Caco-2 (cell line): Measurements from ENCODE around the gene CISD2. TPM values are rescaled to one million over a fixed set of nuclear protein-coding genes. Genes with fewer than 3 reads are reported as not detected.

Experiments used
- BruUV-seq: library from RNA; stranded (reverse); fragments of 400-500 nt; replicated peaks from 2 replicates; lab custom pipeline; 2021; lab: Mats Ljungman, UMichigan
- CTCF ChIA-PET: fragments of 300-600 bp; sonication (Branson Sonifier 250); formaldehyde crosslinking; loops from one replicate; lab custom pipeline; 2022; ENCODE audit warnings: antibody characterized with exemption; lab: Charles Lee
- POLR2A ChIA-PET: fragments of 300-600 bp; sonication (Branson Sonifier 250); formaldehyde crosslinking; loops from one replicate; lab custom pipeline; 2022; ENCODE audit warnings: antibody characterized with exemption; lab: Charles Lee
- DNase-seq, 2 experiments: peaks; one replicate each; pipeline versions ENCODE4 v3.0.0 to v3.0.0-alpha.2; 2020 to 2022
- H3K27me3 ChIP-seq: replicated peaks from 2 replicates; pipeline ENCODE4 v1.6.0; 2011; ENCODE audit warnings: low read length; ENCODE audit not compliant: control insufficient read depth, insufficient read depth
- H3K36me3 ChIP-seq: 2 replicates; pipeline ENCODE4 v1.5.1; 2011; ENCODE audit warnings: low read length; ENCODE audit not compliant: control insufficient read depth, insufficient read depth
- H3K4me1 ChIP-seq: fragments of 250-450 bp; sonication (Bioruptor Pico); 2 replicates; pipeline ENCODE4 v1.5.1; 2020; ENCODE audit warnings: mild to moderate bottlenecking
- H3K4me3 ChIP-seq: 2 replicates; pipeline ENCODE4 v1.5.1; 2011; ENCODE audit warnings: low read depth, mild to moderate bottlenecking, control low read depth, low read length
- H3K9me3 ChIP-seq: fragments of 250-450 bp; sonication (Bioruptor Pico); 2 replicates; pipeline ENCODE4 v1.5.1; 2020; ENCODE audit warnings: mild to moderate bottlenecking, moderate library complexity
- H3K27ac Mint-ChIP-seq: one replicate; pipeline ENCODE4 v1.8.0; 2022; ENCODE audit warnings: mixed read lengths; ENCODE audit not compliant: unreplicated experiment
- H3K27me3 Mint-ChIP-seq: one replicate; pipeline ENCODE4 v1.8.0; 2022; ENCODE audit warnings: mixed read lengths; ENCODE audit not compliant: insufficient read depth, unreplicated experiment
- H3K36me3 Mint-ChIP-seq: one replicate; pipeline ENCODE4 v1.8.0; 2022; ENCODE audit warnings: mild to moderate bottlenecking, mixed read lengths; ENCODE audit not compliant: insufficient read depth, unreplicated experiment
- H3K4me1 Mint-ChIP-seq: one replicate; pipeline ENCODE4 v1.8.0; 2022; ENCODE audit warnings: low read depth, mixed read lengths; ENCODE audit not compliant: unreplicated experiment
- H3K4me3 Mint-ChIP-seq: one replicate; pipeline ENCODE4 v1.8.0; 2022; ENCODE audit warnings: mild to moderate bottlenecking, moderate library complexity, mixed read lengths; ENCODE audit not compliant: unreplicated experiment
- H3K9me3 Mint-ChIP-seq: one replicate; pipeline ENCODE4 v1.8.0; 2022; ENCODE audit warnings: mixed read lengths; ENCODE audit not compliant: unreplicated experiment
- CTCF ChIP-seq, 2 experiments: fragments of 200-600 bp in 1 of 2; IDR thresholded peaks; 1 replicate in 1 of 2; 2 replicates in 1 of 2; pipeline versions ENCODE4 v1.5.1 to v1.8.0; 2011 to 2022; ENCODE audit warnings: antibody characterized with exemption in 1 of 2, control low read depth in 1 of 2, inconsistent platforms in 1 of 2, low read depth in 1 of 2, low read length in 1 of 2, mild to moderate bottlenecking in 1 of 2, moderate library complexity in 1 of 2; ENCODE audit not compliant: insufficient read depth in 1 of 2, severe bottlenecking in 1 of 2, unreplicated experiment in 1 of 2
- intact Hi-C: fragments of 100-400 bp; cut with micrococcal nuclease; formaldehyde crosslinking; loops from one replicate; pipeline ENCODE4 v1.10.0; 2022; ENCODE audit not compliant: unreplicated experiment
- total RNA-seq: library from RNA; stranded (reverse); gene quantifications from 2 replicates; pipeline ENCODE4 v1.2.3, GENCODE V29; 2022

The CISD2 gene
- total RNA-seq, 1 experiment from 2014 or later: 54.0 TPM

- H3K36me3 ChIP-seq: no peaks in the 10 kb centered on the region
- TF ChIP-seq CTCF (IDR thresholded peaks at IDR 0.05; ENCODE audit: insufficient read depth in 1 of 2, low read depth in 1 of 2, low read length in 1 of 2, severe bottlenecking in 1 of 2, unreplicated experiment in 1 of 2): no peak
- H3K4me3 Mint-ChIP-seq: no peak overlapping the region
- no peak for DNase-seq
- no peaks in the 10 kb centered on the region for H3K9me3 ChIP-seq
- H3K27me3 ChIP-seq: no peaks in the 10 kb centered on the region
- no peaks in the 10 kb centered on the region for H3K9me3 Mint-ChIP-seq
- H3K4me1 ChIP-seq: no peaks in the 10 kb centered on the region
- POLR2A ChIA-PET: interaction anchor here (1.2 kb wide), 1 partner anchor 22 kb away, joined by 5 read pairs; no protein-coding TSS in a partner anchor
- BruUV-seq: no TSS peak
- no peaks in the 10 kb centered on the region for H3K36me3 Mint-ChIP-seq
- no peak overlapping the region for H3K4me3 ChIP-seq
- intact Hi-C loops: no loop called here
- CTCF ChIA-PET: no interaction called here
- H3K4me1 Mint-ChIP-seq: no peaks in the 10 kb centered on the region
- H3K27ac Mint-ChIP-seq: no peak overlapping the region
- no peaks in the 10 kb centered on the region for H3K27me3 Mint-ChIP-seq
These were observed 19.1 kb upstream of the CISD2 start for GRCh38 chr4:102849579-102850104.

- Histone ChIP-seq H3K36me3 (no peaks in the 10 kb centered on the region), H3K27me3 (no peaks in the 10 kb centered on the region), H3K9me3 (no peaks in the 10 kb centered on the region), H3K4me3 (no peak overlapping the region), H3K4me1 (no peaks in the 10 kb centered on the region)
- CTCF ChIA-PET: no interaction called here
- Mint-ChIP-seq H3K4me1 (no peaks in the 10 kb centered on the region), H3K27me3 (no peaks in the 10 kb centered on the region), H3K4me3 (no peak overlapping the region), H3K36me3 (no peaks in the 10 kb centered on the region), H3K9me3 (no peaks in the 10 kb centered on the region), H3K27ac (no peak overlapping the region)
- DNase-seq: no peak
- no peak for TF ChIP-seq CTCF (IDR thresholded peaks at IDR 0.05; ENCODE audit: insufficient read depth in 1 of 2, low read depth in 1 of 2, low read length in 1 of 2, severe bottlenecking in 1 of 2, unreplicated experiment in 1 of 2)
- intact Hi-C loops: no loop called here
- POLR2A ChIA-PET: interaction anchor here (1.2 kb wide), 1 partner anchor 22 kb away, joined by 5 read pairs; no protein-coding TSS in a partner anchor
- no TSS peak for BruUV-seq
These were observed 18.4 kb upstream of the CISD2 start for GRCh38 chr4:102850370-102850769.

- Mint-ChIP-seq H3K4me1 (no peaks in the 10 kb centered on the region), H3K9me3 (peaks cover 20% of the 10 kb centered on the region), H3K36me3 (no peaks in the 10 kb centered on the region), H3K27me3 (no peaks in the 10 kb centered on the region), H3K4me3 (no peak overlapping the region), H3K27ac (no peak overlapping the region)
- intact Hi-C loops: no loop called here
- Histone ChIP-seq H3K4me1 (no peaks in the 10 kb centered on the region), H3K27me3 (no peaks in the 10 kb centered on the region), H3K9me3 (peaks cover 6% of the 10 kb centered on the region; the same call in 1 of the 2 replicates), H3K36me3 (no peaks in the 10 kb centered on the region), H3K4me3 (no peak overlapping the region)
- CTCF ChIA-PET: no interaction called here
- DNase-seq: no peak
- no TSS peak for BruUV-seq
- TF ChIP-seq CTCF (IDR thresholded peaks at IDR 0.05; ENCODE audit: insufficient read depth in 1 of 2, low read depth in 1 of 2, low read length in 1 of 2, severe bottlenecking in 1 of 2, unreplicated experiment in 1 of 2): no peak
- POLR2A ChIA-PET: no interaction called here
These were observed 9.8 kb upstream of the CISD2 start for GRCh38 chr4:102858828-102859464.
